GM23338 (cell line): ENCODE measurements around the gene CLEC7A. TPM values are rescaled to one million over a fixed set of nuclear protein-coding genes. Genes with fewer than 3 reads are reported as not detected.
A peak's percentile ranks its signal among the peaks of the same experiment; 100 is the strongest.

Source experiments
- ATAC-seq: fragments of 200-7000 bp; cut with Tn5 transposase; 3 replicates; pipeline ENCODE4 v1.9.1; 2020
- DNase-seq: peaks from one replicate; pipeline ENCODE4 v3.0.0-alpha.2; 2015; ENCODE audit warnings: low spot score
- H2AFZ ChIP-seq: fragments of 200-600 bp; sonication (generic); 2 replicates; pipeline ENCODE4 v1.8.0; 2016; ENCODE audit warnings: antibody characterized with exemption, mild to moderate bottlenecking, moderate library complexity
- H3F3A ChIP-seq: fragments of 200-600 bp; sonication (generic); replicated peaks from 2 replicates; pipeline ENCODE4 v1.8.0; 2017; ENCODE audit warnings: antibody characterized with exemption, mixed run types, low read depth
- H3K27ac ChIP-seq: fragments of 200-600 bp; sonication (generic); 2 replicates; pipeline ENCODE4 v1.6.1; 2016; ENCODE audit warnings: low read depth
- H3K27me3 ChIP-seq: fragments of 200-600 bp; sonication (generic); 2 replicates; pipeline ENCODE4 v1.8.0; 2016; ENCODE audit warnings: mild to moderate bottlenecking, mixed run types, moderate library complexity; ENCODE audit not compliant: insufficient read depth
- H3K36me3 ChIP-seq: fragments of 200-600 bp; sonication (generic); 2 replicates; pipeline ENCODE4 v1.8.0; 2016; ENCODE audit warnings: mild to moderate bottlenecking; ENCODE audit not compliant: insufficient read depth
- H3K4me1 ChIP-seq: fragments of 200-600 bp; sonication (generic); 2 replicates; pipeline ENCODE4 v1.8.0; 2016; ENCODE audit warnings: mild to moderate bottlenecking, moderate library complexity; ENCODE audit not compliant: insufficient read depth
- H3K4me2 ChIP-seq: fragments of 200-600 bp; sonication (generic); 2 replicates; pipeline ENCODE4 v1.7.1; 2017; ENCODE audit warnings: mixed run types
- H3K4me3 ChIP-seq: fragments of 200-600 bp; sonication (generic); 2 replicates; pipeline ENCODE4 v1.6.1; 2016; ENCODE audit warnings: mixed run types
- H3K79me2 ChIP-seq: fragments of 200-600 bp; sonication (generic); replicated peaks from 2 replicates; pipeline ENCODE4 v1.8.0; 2017; ENCODE audit warnings: mild to moderate bottlenecking; ENCODE audit not compliant: insufficient read depth
- H3K9me2 ChIP-seq: fragments of 200-600 bp; sonication (generic); 2 replicates; pipeline ENCODE4 v1.8.0; 2017; ENCODE audit not compliant: insufficient read depth
- H4K20me1 ChIP-seq: fragments of 200-600 bp; sonication (generic); replicated peaks from 2 replicates; pipeline ENCODE4 v1.8.0; 2017; ENCODE audit warnings: mild to moderate bottlenecking; ENCODE audit not compliant: insufficient read depth
- H3K27ac Mint-ChIP-seq: 2 replicates; pipeline ENCODE4 v1.8.0; 2020; ENCODE audit warnings: inconsistent platforms, mild to moderate bottlenecking, moderate library complexity, mixed read lengths
- H3K27me3 Mint-ChIP-seq: 3 replicates; pipeline ENCODE4 v1.8.0; 2022; ENCODE audit warnings: low read depth, mild to moderate bottlenecking, moderate library complexity, mixed read lengths, inconsistent platforms; ENCODE audit not compliant: insufficient read depth, poor library complexity
- H3K36me3 Mint-ChIP-seq: 3 replicates; pipeline ENCODE4 v1.8.0; 2021; ENCODE audit warnings: low read depth, mild to moderate bottlenecking, inconsistent platforms, moderate library complexity, mixed read lengths
- H3K4me1 Mint-ChIP-seq: 3 replicates; pipeline ENCODE4 v1.8.0; 2020; ENCODE audit warnings: mild to moderate bottlenecking, inconsistent platforms, mixed read lengths
- H3K4me3 Mint-ChIP-seq: 3 replicates; pipeline ENCODE4 v1.8.0; 2021; ENCODE audit warnings: moderate library complexity, mild to moderate bottlenecking, inconsistent platforms, mixed read lengths
- H3K9me3 Mint-ChIP-seq: 3 replicates; pipeline ENCODE4 v1.8.0; 2020; ENCODE audit warnings: moderate library complexity, mild to moderate bottlenecking, inconsistent platforms, mixed read lengths
- CREB1 ChIP-seq: fragments of 250-450 bp; sonication (Bioruptor Pico); IDR thresholded peaks from 2 replicates; pipeline ENCODE4 v1.5.0; 2020; ENCODE audit warnings: low read depth, mild to moderate bottlenecking, moderate library complexity
- EZH2phosphoT487 ChIP-seq: fragments of 200-600 bp; sonication (generic); IDR thresholded peaks from one replicate; pipeline ENCODE4 v1.8.1; 2018; ENCODE audit warnings: antibody characterized with exemption; ENCODE audit not compliant: unreplicated experiment
- STAT1 ChIP-seq: IDR thresholded peaks from one replicate; pipeline ENCODE4 v1.6.1; 2016; ENCODE audit warnings: antibody characterized with exemption; ENCODE audit not compliant: unreplicated experiment
- ZNF331 ChIP-seq: fragments of 250-450 bp; sonication (Bioruptor Pico); IDR thresholded peaks from 2 replicates; pipeline ENCODE4 v1.5.0; 2020; ENCODE audit warnings: low read depth, mild to moderate bottlenecking, moderate library complexity
- polyA plus RNA-seq: library from polyadenylated mRNA; unstranded; fragments of >200 nt; fragmentation: Nextera tagmentation; extraction: Ambion mirVana; gene quantifications from 2 replicates; pipeline ENCODE4 v1.2.1, GENCODE V29; 2016
- total RNA-seq: library from RNA; depleted of rRNA; stranded (reverse); fragments of >200 nt; shearing (Covaris generic); gene quantifications from 2 replicates; pipeline ENCODE4 v1.2.3, GENCODE V29; 2014
- TF ChIP-seq, protein P1 (sequence below): IDR thresholded peaks from 2 replicates; pipeline ENCODE4 v1.6.1; 2016; ENCODE audit warnings: antibody characterized with exemption
- TF ChIP-seq, protein P2 (sequence below), 2 experiments: fragments of 200-600 bp in 1 of 2; sonication (generic) in 1 of 2; conservative IDR thresholded peaks; 2 replicates each; pipeline versions ENCODE4 v1.5.1 to v1.6.1; 2016 to 2017; ENCODE audit warnings: antibody characterized with exemption in 2 of 2, low read depth in 2 of 2, mild to moderate bottlenecking in 2 of 2, moderate library complexity in 1 of 2
- TF ChIP-seq, protein P3 (sequence below): fragments of 250-450 bp; sonication (Bioruptor Pico); IDR thresholded peaks from 2 replicates; pipeline ENCODE4 v1.5.0; 2020; ENCODE audit warnings: mild to moderate bottlenecking, moderate library complexity

CLEC7A gene
- total and polyA plus RNA-seq, 2 experiments from 2014 or later: 0.39 TPM; not detected in 1

DNA sequence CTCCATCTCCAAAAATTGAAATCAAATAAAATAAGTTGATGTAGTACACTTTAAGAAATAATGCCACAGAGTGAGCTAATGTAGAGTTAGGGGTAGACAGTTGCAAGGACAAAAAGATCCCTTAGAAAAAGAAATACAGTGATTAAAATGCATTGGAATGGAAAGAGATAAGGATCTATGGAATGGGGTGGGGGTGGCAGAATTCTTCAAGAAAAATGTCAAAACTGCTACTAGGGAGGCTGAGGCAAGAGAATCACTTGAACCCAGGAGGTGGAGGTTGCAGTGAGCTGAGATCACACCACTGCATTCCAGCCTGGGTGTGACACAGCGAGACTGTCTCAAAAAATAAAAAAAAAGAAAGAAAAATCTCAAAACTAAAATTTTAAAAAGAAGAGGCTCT lies 35.4 kb upstream of the CLEC7A start:
- H3K9me2 ChIP-seq: no peaks in the 10 kb centered on the region
- TF ChIP-seq, protein P1, sequence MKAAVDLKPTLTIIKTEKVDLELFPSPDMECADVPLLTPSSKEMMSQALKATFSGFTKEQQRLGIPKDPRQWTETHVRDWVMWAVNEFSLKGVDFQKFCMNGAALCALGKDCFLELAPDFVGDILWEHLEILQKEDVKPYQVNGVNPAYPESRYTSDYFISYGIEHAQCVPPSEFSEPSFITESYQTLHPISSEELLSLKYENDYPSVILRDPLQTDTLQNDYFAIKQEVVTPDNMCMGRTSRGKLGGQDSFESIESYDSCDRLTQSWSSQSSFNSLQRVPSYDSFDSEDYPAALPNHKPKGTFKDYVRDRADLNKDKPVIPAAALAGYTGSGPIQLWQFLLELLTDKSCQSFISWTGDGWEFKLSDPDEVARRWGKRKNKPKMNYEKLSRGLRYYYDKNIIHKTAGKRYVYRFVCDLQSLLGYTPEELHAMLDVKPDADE: no peak
- TF ChIP-seq EZH2phosphoT487: no peak
- TF ChIP-seq CREB1 (CRISPR knock-in tag): no peak
- no peak for TF ChIP-seq STAT1
- Mint-ChIP-seq H3K27me3 (no peaks in the 10 kb centered on the region), H3K4me3 (no peak overlapping the region), H3K4me1 (no peaks in the 10 kb centered on the region; the same call in 2 of the 3 replicates), H3K27ac (no peak overlapping the region), H3K36me3 (no peaks in the 10 kb centered on the region), H3K9me3 (no peaks in the 10 kb centered on the region)
- no peaks in the 10 kb centered on the region for H3K79me2 ChIP-seq
- H3F3A ChIP-seq: no peaks in the 10 kb centered on the region
- H3K27ac ChIP-seq: no peak overlapping the region
- no peaks in the 10 kb centered on the region for H4K20me1 ChIP-seq
- no peak overlapping the region for H2AFZ ChIP-seq
- H3K27me3 ChIP-seq: no peaks in the 10 kb centered on the region
- H3K4me1 ChIP-seq: no peaks in the 10 kb centered on the region
- H3K4me3 ChIP-seq: no peak overlapping the region
- no peak for ATAC-seq
- H3K36me3 ChIP-seq: no peaks in the 10 kb centered on the region
- DNase-seq: no peak
- H3K4me2 ChIP-seq: no peak overlapping the region

DNA sequence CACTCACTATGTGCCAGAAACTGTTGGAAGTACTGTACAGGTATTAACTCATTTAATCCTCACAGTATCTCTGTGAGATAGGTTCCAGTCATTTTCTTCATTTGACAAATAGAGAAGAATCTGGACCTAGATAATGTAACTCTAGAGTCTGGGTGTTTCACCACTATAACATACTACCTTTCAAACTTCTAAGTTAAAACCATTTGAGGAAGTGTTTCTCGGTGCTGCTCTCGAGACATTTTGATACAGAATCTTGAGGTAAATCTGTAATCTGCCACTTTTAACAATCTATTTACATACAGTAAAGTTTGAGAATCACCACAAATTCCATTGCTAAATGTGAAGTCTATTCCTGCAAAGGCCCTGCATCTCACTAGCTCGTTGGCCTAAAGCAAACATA lies 33.1 kb upstream of the CLEC7A start:
- no peak overlapping the region for H3K4me3 ChIP-seq
- H4K20me1 ChIP-seq: no peaks in the 10 kb centered on the region
- Mint-ChIP-seq H3K9me3 (no peaks in the 10 kb centered on the region), H3K27me3 (no peaks in the 10 kb centered on the region), H3K4me3 (no peak overlapping the region), H3K27ac (no peak overlapping the region), H3K4me1 (no peaks in the 10 kb centered on the region; the same call in 2 of the 3 replicates), H3K36me3 (no peaks in the 10 kb centered on the region)
- H3K79me2 ChIP-seq: no peaks in the 10 kb centered on the region
- no peaks in the 10 kb centered on the region for H3K4me1 ChIP-seq
- no peak overlapping the region for H3K4me2 ChIP-seq
- no peaks in the 10 kb centered on the region for H3K36me3 ChIP-seq
- H2AFZ ChIP-seq: no peak overlapping the region
- TF ChIP-seq ZNF331 (CRISPR knock-in tag): no peak
- TF ChIP-seq, protein P2, sequence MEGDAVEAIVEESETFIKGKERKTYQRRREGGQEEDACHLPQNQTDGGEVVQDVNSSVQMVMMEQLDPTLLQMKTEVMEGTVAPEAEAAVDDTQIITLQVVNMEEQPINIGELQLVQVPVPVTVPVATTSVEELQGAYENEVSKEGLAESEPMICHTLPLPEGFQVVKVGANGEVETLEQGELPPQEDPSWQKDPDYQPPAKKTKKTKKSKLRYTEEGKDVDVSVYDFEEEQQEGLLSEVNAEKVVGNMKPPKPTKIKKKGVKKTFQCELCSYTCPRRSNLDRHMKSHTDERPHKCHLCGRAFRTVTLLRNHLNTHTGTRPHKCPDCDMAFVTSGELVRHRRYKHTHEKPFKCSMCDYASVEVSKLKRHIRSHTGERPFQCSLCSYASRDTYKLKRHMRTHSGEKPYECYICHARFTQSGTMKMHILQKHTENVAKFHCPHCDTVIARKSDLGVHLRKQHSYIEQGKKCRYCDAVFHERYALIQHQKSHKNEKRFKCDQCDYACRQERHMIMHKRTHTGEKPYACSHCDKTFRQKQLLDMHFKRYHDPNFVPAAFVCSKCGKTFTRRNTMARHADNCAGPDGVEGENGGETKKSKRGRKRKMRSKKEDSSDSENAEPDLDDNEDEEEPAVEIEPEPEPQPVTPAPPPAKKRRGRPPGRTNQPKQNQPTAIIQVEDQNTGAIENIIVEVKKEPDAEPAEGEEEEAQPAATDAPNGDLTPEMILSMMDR (conservative IDR thresholded peaks at IDR 0.05; ENCODE audit: low read depth in 2 of 2): no peak
- DNase-seq: no peak
- H3K27ac ChIP-seq: no peak overlapping the region
- ATAC-seq: no peak
- H3K9me2 ChIP-seq: no peaks in the 10 kb centered on the region
- no peaks in the 10 kb centered on the region for H3K27me3 ChIP-seq
- H3F3A ChIP-seq: no peaks in the 10 kb centered on the region

DNA sequence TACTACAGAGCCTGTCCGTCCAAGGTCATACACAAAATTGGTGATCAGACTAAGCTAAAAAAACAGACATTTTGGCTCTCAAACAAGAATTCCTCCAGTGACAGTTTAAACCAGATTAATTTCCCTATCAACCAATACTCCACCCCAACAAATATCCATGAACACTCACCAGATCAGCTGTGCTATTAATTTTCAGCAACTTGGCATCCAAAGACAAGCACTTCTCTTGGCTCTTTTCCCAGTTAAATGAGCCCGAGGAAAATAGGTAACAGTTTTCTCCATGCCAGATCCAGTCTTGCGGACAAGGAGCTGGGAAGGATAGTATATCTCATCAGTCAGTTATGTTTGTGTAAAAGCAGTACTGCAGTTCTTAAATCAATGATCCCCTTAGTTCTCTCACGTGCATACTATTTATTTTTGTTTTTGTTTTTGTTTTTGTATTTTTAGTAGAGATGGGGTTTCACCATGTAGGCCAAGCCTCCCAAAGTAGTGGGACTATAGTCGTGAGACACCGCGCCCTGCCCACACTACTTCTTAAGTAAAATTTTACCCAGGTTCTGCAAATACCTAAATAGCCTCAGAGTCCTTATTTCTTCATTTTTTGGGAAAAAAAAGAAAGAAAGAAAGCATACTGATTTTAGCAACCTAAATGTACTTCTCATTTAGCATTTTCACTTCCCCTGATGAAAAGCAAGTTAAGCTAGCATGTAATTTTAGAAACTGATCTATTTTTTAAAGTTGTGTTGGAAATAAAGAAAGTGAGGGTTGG lies 30.8 kb upstream of the CLEC7A start:
- no peak overlapping the region for H3K4me2 ChIP-seq
- no peak overlapping the region for H3K4me3 ChIP-seq
- no peak for DNase-seq
- no peak overlapping the region for H3K4me3 Mint-ChIP-seq
- no peak overlapping the region for H3K27ac ChIP-seq
- no peaks in the 10 kb centered on the region for H3K36me3 ChIP-seq
- no peaks in the 10 kb centered on the region for H3K36me3 Mint-ChIP-seq
- no peaks in the 10 kb centered on the region for H3K9me2 ChIP-seq
- H3K4me1 ChIP-seq: no peaks in the 10 kb centered on the region
- H2AFZ ChIP-seq: peak overlapping the region; percentile 77; the same call in 1 of the 2 replicates
- no peaks in the 10 kb centered on the region for H4K20me1 ChIP-seq
- H3K27me3 Mint-ChIP-seq: no peaks in the 10 kb centered on the region
- H3K27ac Mint-ChIP-seq: no peak overlapping the region
- no peaks in the 10 kb centered on the region for H3K9me3 Mint-ChIP-seq
- no peaks in the 10 kb centered on the region for H3F3A ChIP-seq
- no peaks in the 10 kb centered on the region for H3K27me3 ChIP-seq
- ATAC-seq: no peak
- no peaks in the 10 kb centered on the region for H3K79me2 ChIP-seq
- H3K4me1 Mint-ChIP-seq: no peaks in the 10 kb centered on the region
- TF ChIP-seq ZNF331 (CRISPR knock-in tag): no peak
- TF ChIP-seq, protein P3, sequence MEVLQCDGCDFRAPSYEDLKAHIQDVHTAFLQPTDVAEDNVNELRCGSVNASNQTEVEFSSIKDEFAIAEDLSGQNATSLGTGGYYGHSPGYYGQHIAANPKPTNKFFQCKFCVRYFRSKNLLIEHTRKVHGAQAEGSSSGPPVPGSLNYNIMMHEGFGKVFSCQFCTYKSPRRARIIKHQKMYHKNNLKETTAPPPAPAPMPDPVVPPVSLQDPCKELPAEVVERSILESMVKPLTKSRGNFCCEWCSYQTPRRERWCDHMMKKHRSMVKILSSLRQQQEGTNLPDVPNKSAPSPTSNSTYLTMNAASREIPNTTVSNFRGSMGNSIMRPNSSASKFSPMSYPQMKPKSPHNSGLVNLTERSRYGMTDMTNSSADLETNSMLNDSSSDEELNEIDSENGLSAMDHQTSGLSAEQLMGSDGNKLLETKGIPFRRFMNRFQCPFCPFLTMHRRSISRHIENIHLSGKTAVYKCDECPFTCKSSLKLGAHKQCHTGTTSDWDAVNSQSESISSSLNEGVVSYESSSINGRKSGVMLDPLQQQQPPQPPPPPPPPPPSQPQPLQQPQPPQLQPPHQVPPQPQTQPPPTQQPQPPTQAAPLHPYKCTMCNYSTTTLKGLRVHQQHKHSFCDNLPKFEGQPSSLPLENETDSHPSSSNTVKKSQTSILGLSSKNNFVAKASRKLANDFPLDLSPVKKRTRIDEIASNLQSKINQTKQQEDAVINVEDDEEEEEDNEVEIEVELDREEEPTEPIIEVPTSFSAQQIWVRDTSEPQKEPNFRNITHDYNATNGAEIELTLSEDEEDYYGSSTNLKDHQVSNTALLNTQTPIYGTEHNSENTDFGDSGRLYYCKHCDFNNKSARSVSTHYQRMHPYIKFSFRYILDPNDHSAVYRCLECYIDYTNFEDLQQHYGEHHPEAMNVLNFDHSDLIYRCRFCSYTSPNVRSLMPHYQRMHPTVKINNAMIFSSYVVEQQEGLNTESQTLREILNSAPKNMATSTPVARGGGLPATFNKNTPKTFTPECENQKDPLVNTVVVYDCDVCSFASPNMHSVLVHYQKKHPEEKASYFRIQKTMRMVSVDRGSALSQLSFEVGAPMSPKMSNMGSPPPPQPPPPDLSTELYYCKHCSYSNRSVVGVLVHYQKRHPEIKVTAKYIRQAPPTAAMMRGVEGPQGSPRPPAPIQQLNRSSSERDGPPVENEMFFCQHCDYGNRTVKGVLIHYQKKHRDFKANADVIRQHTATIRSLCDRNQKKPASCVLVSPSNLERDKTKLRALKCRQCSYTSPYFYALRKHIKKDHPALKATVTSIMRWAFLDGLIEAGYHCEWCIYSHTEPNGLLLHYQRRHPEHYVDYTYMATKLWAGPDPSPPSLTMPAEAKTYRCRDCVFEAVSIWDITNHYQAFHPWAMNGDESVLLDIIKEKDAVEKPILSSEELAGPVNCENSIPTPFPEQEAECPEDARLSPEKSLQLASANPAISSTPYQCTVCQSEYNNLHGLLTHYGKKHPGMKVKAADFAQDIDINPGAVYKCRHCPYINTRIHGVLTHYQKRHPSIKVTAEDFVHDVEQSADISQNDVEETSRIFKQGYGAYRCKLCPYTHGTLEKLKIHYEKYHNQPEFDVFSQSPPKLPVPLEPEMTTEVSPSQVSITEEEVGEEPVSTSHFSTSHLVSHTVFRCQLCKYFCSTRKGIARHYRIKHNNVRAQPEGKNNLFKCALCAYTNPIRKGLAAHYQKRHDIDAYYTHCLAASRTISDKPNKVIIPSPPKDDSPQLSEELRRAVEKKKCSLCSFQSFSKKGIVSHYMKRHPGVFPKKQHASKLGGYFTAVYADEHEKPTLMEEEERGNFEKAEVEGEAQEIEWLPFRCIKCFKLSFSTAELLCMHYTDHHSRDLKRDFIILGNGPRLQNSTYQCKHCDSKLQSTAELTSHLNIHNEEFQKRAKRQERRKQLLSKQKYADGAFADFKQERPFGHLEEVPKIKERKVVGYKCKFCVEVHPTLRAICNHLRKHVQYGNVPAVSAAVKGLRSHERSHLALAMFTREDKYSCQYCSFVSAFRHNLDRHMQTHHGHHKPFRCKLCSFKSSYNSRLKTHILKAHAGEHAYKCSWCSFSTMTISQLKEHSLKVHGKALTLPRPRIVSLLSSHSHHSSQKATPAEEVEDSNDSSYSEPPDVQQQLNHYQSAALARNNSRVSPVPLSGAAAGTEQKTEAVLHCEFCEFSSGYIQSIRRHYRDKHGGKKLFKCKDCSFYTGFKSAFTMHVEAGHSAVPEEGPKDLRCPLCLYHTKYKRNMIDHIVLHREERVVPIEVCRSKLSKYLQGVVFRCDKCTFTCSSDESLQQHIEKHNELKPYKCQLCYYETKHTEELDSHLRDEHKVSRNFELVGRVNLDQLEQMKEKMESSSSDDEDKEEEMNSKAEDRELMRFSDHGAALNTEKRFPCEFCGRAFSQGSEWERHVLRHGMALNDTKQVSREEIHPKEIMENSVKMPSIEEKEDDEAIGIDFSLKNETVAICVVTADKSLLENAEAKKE (CRISPR knock-in tag): no peak
